Stimulated activated CD4-positive, alpha-beta T cell treated with anti-CD3 and anti-CD28 coated beads, Interleukin-12 subunit alpha, Interleukin-12 subunit beta, amount 100 ng/mL, for 24 hours (primary cell): ENCODE results near the gene DNAJC4.

Experiments used
- DNase-seq, 2 experiments: peaks; one replicate each; pipeline ENCODE4 v3.0.0-alpha.2; 2020; ENCODE audit warnings: low read depth in 2 of 2

Gene DNAJC4

GRCh38 chr11:64208796-64209562 lies 21.4 kb upstream of the DNAJC4 start:
- DNase-seq, result no peak

- no peak for DNase-seq
Observed at GRCh38 chr11:64209563-64209843, 20.8 kb upstream of the DNAJC4 start.

DNA sequence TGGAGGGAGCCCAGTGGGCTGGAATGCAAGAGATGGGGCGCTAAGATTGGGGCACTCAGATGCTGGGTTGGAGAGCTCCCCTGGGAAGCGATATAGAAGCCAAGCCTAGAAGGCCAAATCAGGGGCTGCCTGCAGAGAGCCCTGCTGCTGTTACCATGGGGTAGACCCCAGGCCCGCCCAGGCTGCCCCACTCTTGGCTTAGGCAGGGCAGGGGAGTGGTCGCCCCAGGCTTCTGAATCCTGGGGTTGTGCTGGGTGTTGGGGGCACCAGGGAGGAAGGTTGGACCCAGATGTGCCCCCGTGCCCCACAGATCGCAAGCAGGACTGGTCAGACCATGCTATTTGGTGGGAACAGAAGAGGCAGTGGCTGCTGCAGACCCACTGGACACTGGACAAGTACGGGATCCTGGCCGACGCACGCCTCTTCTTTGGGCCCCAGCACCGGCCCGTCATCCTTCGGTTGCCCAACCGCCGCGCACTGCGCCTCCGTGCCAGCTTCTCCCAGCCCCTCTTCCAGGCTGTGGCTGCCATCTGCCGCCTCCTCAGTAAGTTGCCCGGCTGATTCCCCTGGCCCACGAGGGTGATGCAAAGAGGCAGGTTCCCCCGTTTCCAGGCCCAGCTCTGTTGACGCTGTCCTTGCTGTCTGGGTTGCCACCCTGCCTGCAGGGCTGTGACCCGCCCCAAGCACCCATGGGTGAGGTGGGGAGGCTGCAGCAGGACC lies 19.9 kb upstream of the DNAJC4 start:
- no peak for DNase-seq

GRCh38 chr11:64211181-64211872 lies 19.0 kb upstream of the DNAJC4 start:
- no peak for DNase-seq

GRCh38 chr11:64216879-64217278 lies 13.5 kb upstream of the DNAJC4 start:
- DNase-seq, result no peak

DNA sequence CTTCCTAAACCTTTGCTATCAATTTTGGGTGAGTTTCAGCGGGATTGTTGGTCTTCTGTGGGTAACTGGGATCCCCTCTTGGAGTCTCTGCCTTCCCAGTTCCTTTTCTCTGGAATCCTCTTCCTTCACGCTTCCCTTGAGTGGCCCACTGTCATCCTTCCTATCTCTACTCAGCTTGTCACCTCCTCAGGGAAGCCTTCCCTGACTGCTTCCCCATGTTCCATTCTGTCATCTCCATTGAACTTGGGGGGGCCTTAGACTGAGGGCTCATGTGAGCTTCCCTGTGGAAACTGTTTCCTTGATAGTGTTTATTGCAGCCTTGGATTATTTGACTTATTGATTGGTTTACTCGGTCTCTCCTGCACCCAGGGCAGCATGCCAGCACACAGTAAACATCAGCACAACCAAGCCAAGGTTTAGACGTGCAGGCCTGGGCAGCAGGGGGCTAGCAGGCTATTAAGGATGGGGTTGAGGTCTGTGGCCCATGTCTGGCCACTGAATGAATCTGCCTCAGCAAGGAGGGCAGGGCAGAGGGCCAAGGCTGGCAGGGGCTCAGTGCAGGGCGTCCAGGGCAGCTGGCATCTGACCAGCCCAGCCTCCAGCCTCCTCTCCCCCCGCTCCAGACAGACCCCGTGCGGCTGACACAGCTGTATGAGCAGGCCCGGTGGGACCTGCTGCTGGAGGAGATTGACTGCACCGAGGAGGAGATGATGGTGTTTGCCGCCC lies 11.6 kb upstream of the DNAJC4 start:
- DNase-seq, result no peak

DNA sequence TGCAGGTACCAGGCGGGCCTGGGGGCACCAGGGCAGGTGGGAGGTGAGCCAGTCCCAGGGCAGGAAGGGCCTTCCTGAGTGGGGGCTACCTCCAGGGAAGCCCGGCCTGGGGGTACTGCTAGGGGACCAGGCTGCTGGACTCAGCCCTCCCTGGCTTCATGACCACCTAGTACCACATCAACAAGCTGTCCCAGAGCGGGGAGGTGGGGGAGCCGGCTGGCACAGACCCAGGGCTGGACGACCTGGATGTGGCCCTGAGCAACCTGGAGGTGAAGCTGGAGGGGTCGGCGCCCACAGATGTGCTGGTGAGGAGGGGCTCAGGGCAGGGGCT lies 11.0 kb upstream of the DNAJC4 start:
- no peak for DNase-seq

DNA sequence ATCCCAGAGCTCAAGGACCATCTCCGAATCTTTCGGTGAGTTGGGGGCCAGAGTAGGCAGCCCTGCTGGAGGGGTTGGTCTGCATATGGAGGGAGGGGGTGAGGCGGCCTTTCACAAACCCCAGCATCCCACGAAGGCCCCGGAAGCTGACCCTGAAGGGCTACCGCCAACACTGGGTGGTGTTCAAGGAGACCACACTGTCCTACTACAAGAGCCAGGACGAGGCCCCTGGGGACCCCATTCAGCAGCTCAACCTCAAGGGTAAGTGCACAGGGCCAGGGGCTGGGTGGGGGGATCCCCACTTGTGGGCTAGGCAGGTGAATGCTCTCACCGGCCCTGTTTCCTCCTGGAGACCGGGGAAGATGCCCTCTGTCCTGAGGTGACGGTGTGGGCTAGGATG lies 10.6 kb upstream of the DNAJC4 start:
- DNase-seq, result no peak

- DNase-seq, result no peak
Observed at GRCh38 chr11:64220271-64220670, 10.1 kb upstream of the DNAJC4 start.

- no peak for DNase-seq
Observed at GRCh38 chr11:64220798-64221197, 9.6 kb upstream of the DNAJC4 start.

DNA sequence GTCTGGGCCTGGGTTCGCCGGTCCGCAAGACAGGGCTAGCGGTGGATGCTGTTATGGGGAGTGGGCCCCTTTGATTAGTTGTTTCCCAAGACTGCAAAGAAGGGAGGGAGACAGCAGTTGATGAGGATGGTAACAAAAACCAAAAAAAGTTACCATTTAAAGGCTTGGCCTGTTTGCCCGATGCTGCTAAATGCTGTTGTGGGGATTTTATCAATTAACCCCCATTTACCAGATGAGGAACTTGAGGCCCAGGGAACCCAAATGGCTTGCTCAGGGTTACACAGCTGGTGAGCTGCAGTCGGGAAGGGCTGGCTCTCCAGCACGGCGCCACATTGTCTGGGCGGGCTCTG lies 7.7 kb upstream of the DNAJC4 start:
- DNase-seq, result no peak

- no peak for DNase-seq
Observed at GRCh38 chr11:64223001-64223651, 7.2 kb upstream of the DNAJC4 start.

DNA sequence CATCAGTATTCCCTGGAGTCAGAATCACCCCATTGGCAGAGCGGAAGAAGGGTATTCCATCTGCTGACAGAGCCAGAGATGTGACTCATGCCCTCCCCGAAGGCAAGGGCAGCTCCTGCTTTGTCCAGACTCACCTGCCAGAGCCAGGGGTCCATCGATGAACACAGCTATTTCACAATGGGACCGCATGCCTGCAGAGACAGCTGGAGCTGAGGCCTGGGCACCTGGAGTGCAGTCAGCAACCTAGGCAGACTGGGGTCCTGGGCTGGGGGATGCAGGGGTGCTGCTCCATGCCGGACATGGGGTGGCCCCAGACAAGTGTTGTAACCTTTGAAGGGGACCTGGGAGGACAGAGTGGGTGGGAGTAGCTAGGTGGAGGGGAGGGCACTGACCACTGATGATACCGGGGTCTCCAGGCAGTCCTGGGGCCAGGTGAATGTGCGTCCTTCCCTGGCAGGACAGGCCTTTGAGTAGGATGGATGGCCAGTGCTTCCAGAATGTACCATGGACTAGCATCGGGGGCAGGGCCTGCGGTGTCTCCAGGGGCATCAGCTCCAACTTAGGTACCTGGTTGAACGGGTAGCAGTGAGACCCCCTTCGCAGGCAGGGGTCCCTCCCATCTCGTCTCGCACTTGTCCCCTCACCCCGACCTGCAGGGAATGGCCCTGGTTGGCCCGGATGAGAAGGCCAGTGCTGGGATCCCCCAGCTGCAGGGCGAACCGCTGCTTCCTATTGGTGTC lies 6.0 kb upstream of the DNAJC4 start:
- DNase-seq, result no peak

DNA sequence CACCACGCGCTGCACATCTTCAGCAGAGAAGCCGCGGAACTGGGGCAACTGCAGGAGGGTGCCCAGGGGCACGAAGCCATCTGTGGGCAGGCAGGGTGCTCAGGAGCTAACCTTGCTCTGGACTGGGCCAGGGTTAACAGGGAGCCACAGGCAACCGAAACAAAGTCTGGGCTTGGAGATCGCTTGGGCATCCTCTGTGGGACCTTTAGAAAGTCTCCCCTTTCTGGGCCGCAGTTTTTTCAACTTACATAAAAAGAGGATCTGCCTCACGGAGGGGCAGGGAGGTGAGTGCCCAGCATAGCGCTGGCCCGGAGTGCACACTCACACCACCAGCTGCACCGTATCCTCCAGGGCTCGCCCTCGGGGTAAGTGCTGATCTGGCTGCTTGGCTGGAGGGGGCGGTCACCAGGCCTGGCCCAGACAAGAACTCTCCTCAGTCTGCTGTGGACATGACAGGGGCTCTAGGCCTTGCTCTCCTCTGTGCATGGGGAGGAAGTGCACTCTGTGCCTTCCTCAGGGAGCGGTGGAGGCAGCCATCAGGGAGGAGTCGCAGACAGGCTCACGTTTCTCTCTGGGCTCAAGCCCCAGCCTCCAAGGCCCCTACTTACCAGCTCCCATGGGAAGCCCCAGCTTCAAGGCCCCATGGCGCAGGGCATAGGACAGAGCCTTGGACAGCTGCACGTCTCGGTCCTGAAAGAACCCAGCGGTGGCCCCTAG lies 5.3 kb upstream of the DNAJC4 start:
- no peak for DNase-seq

DNA sequence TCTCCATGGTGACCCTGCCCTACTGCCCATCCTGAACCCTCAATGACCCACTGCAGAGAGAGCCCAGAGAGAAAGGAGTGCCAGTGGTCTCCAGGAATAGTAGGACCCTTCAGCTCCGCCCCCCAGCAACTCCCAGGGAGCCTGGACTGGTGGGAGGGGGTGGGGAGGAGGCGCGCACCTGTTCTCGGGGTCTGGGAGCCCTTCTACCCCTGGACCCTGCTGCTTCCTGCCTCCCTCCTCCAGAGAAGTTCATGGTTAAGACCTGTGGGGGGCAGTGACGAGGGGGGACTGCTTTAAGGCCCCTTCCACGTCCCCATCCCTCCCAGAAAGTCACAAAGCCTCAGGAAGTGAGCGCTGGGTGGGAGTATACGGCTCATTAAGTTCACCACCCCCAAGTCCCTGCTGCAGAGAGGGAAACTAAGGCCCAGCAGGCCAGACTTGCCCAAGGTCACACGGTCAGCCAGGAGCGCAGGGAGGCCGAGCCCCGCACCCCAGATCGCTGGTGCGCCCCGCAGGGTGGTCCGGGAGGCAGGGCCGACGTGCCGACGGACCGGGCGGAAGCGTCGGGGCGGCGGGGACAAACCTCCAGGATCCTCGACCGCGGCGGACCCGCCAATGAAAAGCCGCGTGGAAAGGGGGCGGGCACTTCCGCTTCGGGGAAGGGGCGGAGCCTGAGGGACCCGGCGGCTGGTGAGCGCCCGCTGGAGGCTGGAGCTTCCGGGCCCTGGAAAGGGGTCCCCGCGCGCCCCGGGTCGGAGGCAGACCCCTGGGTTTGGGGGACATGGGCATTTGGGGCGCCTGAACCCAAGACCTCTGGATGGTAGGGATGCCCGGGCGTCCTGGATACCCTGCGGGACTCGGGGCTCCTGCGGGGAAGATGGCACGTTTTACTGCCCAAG lies 4.5 kb upstream of the DNAJC4 start, which contains the start of the genes NUDT22 and TRPT1:
Gene NUDT22, plus strand, starts transcription at position 667 of the 899 bp plus-strand sequence. CDS start 379 bp downstream, outside the sequence.
Gene TRPT1, minus strand, starts transcription at position 579 of the 899 bp plus-strand sequence. Its CDS starts 326 bp downstream, at position 253.
- peak; percentile 89 to 95 for DNase-seq

GRCh38 chr11:64226507-64227051 lies 3.8 kb upstream of the DNAJC4 start:
- no peak for DNase-seq

- DNase-seq, result no peak
Observed at GRCh38 chr11:64227405-64227956, 2.9 kb upstream of the DNAJC4 start.

DNA sequence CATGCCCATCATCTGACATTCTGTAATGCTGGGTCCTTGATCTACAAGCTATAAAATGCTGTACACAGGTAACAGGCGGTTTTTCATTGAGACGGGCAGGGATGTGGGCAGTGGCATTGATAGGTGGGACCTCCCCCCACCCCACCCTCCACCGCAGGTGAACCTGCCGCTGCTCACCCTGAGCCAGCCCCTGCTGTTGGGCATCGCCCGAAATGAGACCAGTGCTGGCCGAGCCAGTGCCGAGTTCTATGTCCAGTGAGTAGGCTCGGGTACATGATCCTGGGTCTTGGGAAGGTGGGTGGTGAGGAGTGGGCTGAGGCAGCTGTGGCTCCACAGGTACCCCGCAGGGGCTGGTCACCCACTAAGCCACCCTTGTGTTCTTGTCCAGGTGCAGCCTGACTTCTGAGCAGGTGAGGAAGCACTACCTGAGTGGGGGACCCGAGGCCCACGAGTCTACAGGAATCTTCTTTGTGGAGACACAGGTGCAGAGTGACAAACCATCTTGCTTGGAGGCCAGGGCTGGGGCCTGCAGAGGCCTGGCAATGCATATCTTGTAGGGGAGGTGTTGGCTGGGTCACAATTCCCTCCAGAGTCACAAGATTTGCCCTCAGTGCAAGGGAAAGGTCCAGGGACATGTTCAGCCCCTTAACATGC lies 1.1 kb upstream of the DNAJC4 start:
- DNase-seq, result no peak
